ENCODE measurements around the gene OPRM1.

- TF ChIP-seq GATA3 (IDR thresholded peaks at IDR 0.05; ENCODE audit: low read depth, low read length) (no peak), GATA2 (IDR thresholded peaks at IDR 0.05; ENCODE audit: low read depth, low read length) (no peak)
Observed at GRCh38 chr6:154096834-154097233, 57.8 kb downstream of the OPRM1 start.

All from SH-SY5Y (cell line).